GM19438 (cell line): ENCODE measurements around the gene ZBTB8B.
"Not testable (repeated sequence)": the region's sequence is repeated elsewhere in the genome, so short reads cannot be mapped to it uniquely, and the experiment has no call there.

Experiments
- ATAC-seq: cut with Tn5 transposase; IDR thresholded peaks from one replicate; pipeline ENCODE4 v1.9.1; 2021; ENCODE audit warnings: low read depth; ENCODE audit not compliant: unreplicated experiment

ZBTB8B gene

DNA sequence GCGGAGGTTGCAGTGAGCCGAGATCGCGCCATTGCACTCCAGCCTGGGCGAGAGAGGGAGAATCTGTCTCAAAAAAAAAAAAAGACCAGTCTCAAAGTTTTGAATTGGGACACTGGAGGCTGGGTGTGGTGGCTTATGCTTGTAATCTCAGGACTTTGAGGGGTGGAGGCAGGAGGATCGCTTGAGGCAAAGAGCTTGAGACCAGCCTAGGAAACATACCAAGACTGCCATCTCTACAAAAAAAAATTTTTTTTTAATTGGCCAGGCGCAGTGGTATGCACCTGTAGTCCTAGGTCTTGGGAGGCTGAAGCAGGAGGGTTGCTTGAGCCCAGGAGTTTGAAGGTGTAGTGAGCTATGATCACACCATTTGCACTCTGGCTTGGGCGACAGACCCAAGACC, 3.9 kb downstream of the ZBTB8B start:
- ATAC-seq, result no peak

DNA sequence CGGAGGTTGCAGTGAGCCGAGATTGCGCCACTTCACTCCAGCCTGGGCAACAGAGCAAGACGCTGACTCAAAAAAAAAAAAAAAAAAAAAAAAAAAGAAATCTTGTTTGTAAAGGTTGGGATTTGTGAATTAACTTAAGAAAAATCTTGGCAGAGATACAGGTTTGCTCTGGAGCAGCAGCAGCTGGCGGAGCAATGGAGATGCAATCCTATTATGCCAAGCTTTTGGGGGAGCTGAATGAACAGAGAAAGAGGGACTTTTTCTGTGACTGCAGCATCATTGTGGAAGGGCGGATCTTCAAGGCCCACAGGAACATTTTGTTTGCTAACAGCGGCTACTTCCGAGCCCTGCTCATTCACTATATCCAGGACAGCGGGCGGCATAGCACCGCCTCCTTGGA, 5.6 kb downstream of the ZBTB8B start:
- no peak for ATAC-seq

DNA sequence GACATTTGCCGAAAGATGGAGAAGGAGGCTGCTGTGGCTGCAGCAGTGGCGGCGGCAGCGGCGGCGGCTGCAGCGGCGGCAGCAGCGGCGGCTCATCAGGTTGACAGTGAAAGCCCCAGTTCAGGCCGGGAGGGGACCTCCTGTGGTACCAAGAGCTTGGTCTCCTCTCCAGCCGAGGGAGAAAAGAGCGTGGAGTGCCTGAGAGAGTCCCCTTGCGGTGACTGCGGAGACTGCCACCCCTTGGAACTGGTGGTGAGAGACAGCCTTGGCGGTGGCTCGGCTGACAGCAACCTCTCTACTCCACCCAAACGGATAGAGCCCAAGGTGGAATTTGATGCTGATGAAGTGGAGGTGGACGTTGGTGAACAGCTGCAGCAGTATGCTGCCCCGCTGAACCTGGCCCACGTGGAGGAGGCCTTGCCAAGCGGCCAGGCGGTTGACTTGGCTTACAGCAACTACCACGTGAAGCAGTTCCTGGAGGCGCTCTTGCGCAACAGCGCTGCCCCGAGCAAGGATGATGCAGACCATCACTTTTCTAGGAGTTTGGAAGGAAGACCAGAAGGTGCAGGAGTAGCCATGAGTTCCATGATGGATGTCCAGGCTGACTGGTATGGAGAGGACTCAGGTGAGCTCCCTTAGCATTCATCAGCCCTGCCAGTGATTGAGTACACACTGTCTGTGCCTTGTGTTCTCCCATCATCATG, 6.3 kb downstream of the ZBTB8B start:
- no peak for ATAC-seq

DNA sequence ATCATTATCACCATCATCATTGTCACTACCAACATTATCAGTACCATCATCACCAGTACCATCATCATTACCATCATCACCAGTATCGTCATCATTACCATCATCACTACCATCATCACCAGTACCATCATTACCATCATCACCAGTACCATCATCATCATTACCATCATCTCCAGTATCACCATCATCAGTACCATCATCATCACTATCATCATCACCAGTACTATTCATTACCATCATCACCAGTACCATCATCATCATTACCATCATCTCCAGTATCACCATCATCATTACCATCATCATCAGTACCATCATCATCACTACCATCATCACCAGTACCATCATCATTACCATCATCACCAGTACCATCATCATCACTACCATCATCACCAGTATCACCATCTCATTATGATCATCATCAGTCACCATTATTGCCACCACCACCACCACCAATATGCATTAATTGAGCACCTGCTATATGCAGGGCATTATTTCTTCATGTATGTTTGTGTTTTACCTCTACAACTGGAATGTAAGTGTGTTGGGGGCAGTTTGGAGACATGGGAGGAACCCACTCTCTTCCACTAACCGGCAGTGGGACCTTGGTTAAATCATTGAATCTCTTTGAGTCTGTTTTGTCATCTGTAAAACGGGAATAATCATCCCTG, 7.0 kb downstream of the ZBTB8B start:
- no peak for ATAC-seq

DNA sequence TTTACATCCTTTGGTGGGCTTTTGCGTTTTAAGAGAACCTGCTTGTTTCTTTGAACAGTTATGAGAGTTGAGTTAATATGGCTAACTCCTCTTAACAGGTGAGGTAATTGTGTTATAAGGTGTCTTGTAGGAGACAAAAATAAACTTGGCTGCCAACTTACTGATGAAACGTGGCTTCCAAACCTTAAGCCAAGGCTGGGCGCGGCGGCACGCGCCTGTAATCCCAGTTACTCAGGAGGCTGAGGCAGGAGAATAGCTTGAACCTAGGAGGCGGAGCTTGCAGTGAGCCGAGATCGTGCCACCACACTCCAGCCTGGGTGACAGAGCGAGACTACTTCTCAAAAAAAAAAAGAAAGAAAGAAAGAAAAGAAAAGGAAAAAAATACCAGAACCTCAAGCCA, 8.1 kb downstream of the ZBTB8B start:
- ATAC-seq, result not testable (repeated sequence)

DNA sequence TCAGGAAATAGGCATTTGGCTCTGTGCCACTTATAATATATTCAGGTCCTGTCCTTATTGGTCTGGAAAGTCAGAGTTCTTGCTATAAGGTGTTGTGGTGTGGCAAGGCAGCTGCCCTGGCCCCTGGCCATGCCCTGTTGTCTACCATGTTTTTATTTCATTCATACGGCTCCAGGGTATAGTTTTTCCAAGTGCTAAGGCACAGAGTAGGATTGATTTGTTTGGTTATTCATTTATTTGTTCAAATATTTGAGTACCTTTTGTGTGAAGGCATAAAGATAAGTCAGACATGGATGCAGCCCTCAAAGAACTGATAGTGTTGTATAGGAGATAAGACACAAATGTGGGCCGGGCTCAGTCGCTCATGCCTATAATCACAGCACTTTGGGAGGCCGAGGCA, 10.1 kb downstream of the ZBTB8B start:
- ATAC-seq, result no peak

DNA sequence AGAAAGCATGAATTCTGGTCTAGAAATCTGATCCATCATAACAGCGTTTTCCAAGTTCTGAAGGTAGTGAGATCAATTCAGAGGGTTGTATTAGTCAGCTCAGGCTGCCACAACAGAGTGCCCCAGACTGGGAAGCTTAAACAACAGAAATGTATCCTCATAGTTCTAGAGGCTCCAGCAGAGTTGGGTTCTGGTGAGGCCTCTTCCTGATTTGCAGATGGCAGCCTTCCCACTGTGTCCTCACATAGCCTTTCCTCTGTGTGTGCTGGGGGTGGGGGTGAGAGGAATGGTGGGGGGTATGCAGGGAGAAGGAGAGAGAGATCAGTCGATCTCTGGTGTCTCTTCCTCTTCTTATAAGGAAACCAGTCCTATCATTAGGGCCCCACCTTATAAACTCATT, 15.1 kb downstream of the ZBTB8B start:
- ATAC-seq, result no peak

DNA sequence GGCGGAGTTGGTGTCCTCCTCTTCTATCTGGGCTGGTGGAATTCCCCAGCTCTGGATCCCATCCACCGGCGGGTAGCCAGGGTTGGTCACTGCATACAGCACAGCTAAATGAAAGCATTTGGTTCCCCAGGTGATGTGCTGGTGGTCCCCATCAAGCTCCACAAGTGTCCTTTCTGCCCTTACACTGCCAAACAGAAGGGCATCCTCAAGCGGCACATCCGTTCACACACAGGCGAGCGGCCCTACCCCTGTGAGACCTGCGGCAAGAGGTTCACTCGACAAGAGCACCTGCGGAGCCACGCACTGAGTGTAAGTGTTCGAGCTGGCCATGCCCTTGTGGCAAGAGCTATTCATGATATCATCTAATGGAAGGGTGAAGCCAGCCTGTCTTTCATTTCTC, 15.9 kb downstream of the ZBTB8B start:
- ATAC-seq, result no peak

DNA sequence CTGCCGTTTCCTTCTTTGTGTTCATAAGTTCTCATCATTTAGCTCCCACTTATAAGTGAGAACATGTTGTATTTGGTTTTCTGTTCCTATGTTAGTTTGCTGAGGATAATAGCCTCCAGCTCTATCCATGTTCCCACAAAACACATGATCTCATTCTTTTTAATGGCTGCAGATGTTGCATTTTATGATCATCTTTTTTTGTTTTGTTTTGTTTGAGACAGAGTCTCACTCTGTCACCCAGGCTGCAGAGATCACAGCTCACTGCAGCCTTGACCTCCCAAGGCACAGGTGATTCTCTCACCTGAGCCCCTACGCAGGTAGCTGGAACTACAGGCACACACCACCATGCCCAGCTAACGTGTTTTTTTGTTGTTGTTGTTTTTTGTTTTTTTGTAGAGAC, 16.9 kb downstream of the ZBTB8B start:
- ATAC-seq, result not testable (repeated sequence)

DNA sequence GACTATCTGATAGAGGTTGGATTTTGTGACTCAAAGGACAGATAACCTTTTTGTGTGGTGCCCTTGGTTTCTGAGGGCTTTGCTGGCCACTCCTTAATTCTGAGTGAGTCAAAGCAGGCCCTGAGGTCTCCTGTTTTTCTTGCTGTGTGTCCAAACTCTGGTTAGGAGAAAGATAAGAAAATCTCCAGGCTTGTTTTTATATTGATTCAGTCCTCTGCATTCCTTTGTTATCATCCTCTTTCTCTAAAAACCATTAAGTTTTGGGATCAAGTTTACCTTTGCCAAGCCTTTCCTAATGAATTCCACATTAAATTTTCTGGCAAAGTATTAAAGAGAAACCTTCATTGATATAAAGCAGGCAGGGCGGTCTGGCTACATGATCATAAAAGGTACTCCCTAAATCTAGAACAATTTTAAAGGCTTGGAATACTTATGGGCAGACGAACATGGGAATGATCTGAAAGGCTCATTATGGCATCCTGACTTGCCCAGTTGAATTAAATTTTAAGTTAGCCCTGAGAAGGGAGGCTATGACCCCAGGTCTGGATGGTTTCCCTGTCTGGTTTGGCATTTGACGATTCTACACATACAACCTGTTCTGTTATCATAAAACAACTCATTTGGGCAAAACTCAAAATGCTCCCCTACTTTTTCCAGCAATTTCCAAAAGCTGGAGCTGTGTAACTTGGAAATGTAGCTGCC, 20.8 kb downstream of the ZBTB8B start:
- ATAC-seq, result no peak

DNA sequence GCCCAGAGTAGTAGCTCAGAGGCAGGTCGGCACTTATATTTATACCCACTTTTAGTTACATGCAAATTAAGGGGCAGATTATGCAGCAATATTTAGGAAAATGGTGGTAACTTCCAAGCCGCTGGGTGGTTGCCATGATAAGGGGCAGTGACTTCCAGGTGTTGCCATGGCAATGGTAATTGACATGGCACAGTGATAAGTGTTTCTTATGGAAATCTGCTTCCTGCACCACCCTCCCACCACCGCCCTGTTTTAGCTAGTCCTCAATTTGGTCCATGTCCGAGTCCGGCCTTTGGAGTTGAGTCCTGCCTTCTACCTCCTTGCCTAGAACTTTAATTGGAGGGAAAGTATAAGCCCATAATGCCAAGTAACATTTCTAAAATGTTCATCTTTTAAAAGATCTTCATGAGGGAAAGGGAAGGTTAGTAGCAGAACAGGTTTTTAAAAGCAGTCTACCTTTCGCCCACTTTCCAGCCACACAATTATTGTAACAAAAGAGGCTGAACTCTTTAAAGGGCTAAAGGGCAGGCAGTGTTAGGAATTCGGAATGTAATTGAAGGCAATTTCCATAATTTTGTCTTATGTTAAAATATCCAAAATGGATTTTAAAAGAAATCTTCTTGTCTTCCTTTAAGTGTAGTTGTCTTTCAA, 21.7 kb downstream of the ZBTB8B start:
- ATAC-seq, result no peak

DNA sequence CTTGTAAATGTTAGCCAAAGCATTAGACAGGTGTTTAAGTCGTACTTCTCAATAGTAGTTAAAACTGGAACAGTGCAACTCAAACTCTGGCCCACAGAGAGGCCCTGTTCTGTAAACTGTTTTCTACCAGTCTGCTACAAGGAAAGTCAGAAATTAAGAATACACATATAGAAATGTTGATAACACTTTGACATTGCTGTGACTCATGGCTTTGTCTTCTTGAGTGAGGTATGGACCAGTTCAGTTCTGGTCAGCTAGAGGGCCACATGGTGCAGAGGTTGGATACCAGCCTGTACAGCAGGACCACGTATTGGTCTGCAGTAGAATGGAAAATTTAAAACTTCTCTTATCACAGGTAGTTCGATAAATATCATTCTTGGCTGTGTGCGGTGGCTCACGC, 22.3 kb downstream of the ZBTB8B start:
- ATAC-seq, result no peak

DNA sequence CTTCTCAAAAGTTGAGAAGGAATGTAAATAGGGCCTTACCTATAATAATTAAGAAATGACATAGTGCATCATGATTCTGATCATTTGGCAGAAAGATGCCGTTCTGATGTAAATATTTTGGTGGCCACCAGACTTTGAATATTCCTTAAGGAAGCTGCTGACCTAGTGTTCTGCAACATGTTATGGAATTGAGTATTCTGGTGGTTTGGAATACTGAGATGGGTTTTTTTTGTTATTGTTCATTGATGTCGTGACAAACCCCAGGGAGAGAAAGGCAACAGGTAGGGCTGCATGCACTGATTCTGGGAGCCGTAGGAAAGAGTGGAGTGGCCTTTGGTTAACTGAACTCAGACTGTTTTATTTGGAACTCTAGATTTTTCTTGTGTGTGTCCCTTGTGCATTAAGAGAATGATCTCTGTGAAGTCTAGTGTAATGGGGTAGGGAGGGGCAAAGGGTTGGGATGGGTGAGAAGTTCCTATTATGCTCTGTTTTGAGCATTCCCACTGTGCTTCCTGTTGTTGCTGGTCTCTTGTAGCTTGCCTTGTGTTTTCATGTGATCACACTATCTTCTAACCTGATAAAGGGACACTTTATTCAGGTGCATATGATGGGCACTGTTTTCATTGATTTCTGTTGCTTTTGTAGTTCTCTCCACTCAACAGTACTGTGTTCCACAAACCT, 25.0 kb downstream of the ZBTB8B start:
- no peak for ATAC-seq

DNA sequence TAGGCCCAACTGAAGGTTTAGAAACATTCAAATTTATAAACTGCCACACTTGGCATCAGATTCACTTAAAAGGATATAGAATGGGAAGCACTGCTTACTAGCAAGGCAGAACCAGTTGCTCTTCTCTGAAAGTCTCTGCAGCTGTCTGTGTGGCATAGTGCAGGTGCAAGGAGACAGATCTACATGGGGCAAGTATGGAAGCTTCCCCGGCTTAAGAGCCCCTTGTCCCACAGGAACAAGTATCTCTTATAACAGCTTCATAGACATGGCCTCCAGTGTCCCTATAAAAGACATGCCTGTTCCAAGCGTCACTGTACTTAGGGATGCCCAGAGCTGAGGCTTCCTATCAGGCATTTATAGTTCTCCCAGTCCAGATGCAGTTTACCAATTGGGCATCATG, 26.5 kb downstream of the ZBTB8B start:
- no peak for ATAC-seq

DNA sequence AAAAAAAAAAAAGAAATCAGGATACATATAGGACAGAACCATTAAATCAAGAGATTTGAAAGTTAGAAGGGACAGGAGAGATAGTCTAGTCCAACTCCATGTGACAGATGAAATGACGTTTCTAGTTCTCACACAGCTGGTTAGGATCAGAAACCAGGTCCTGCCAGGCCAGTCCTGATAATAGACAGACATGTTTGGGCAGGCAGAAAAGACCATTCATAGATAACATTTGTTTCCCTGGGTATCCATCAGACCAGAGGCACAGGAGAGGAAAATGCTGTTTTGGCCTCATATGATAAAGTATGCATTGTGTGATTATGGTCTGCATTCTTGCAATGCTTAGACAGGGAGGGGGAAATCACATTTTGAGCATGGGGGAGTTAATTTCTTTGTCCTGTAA, 29.3 kb downstream of the ZBTB8B start:
- ATAC-seq, result no peak

DNA sequence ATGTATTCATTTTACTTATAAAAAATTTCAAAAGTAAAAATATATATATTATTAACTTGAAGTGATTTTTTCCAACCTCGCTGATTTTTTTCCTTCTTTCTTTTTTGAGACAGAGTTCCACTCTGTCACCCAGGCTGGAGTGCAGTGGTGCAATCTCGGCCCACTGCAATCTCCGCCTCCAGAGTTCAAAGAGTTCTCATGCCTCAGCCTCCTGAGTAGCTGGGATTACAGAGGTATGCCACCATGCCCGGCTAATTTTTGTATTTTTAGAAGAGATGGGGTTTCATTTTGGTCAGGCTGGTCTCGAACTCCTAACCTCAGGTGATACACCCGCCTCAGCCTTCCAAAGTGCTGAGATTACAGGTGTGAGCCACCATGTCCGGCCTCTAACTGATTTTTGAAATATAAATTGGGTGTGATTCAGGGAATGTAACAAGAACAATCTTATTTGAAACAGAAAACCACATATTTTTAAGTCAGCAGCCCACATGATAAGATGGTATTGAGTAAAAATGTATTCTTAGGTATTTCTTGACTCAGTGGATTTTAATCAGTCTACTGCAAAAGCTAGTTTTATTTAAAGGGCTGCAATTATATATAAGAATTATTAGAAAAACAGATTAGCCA, 30.0 kb downstream of the ZBTB8B start:
- ATAC-seq, result no peak

DNA sequence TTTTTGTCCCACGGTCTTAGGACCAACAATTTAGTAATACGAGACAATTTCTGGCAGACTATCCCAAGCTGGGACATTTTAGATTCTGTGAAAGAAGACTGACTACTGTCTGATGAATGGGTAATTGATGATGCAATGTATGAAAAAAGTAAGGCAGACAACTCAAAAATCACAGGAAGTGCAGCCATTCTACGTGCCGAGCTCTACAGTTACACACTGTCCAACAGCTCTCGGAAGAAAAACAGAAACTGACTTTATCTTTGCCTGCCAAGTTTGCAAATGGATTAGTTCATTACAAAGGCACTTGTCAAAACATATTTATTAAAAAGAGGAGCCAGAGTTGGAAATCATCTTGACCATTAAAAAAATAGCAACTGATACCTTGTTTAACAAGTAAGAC, 31.3 kb downstream of the ZBTB8B start:
- no peak for ATAC-seq

DNA sequence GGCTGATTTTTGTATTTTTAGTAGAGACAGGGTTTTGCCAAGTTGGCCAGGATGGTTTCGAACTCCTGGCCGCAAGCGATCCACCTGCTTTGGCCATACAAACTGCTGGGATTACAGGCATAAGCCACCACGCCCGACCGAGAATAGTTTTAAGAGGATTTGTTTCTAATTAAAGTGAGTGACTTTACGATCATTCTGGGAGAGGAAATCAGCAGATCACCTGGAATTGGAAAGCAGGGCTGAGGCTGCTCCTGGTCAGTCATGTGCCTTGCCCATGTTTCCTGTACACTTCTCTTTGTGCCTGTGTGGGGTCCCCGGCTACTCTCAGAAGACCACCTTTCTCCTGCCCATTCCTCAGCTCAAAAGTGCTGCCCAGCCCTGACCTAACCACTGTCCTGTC, 33.9 kb downstream of the ZBTB8B start:
- no peak for ATAC-seq

DNA sequence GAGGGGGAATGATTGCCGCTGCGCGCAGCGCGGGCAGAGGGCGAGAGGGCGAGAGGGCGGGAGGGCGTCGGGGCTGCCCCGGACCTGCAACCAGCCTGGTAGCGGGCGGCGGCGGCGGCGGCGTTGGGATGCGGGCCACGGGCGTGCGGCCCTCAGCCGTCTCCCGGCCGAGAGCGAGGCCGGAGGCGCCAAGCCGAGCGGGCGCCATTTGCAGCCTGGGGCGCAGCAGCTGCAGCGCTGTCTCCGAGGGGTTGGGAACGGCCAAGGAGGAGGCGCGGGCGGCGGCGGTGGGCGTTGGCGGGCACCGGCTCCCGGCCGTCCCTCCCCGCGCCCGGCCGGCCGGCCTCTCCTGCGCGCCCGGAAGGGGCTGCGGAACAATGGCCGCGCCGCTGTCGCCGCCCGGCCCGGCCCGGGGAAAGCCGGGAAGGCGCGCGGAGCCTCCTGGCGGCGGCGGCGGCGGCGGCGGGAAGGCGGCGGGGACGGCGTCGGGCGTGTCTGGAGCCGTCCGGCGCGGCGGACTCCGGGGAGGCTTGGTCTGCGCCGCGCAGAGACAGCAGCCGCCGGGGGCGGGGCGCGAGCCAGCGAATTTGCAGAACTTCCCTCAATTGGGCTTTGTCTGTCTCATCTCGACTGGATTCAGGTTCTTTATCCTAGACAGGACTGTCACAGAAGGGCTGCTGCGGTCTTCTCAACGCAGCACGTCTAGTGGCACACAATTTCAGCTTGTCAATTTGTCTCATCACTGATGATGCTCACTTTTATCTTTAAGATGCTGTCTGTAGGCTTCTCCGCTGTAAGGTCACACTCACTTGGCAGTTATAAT, 35.7 kb downstream of the ZBTB8B start:
- ATAC-seq, result no peak

DNA sequence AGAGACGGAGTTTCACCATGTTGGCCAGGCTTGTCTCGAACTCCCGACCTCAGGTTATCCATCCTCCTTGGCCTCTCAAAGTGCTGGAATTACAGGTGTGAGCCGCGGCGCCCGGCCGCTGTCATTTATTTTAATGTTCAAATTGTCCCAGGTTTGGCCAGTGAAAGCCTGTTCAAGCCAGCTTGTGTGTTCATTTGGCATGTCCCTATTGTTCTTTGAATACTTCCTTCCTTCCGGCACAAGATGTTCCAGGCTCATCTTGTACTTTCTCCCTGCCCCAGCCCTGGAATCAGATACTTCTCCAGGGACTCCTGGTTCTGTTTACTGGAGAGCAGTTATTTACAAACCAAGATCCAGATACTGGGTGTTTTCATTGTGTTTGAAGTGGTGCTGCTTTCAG, 37.0 kb downstream of the ZBTB8B start:
- no peak for ATAC-seq
